Neural progenitor cell (in vitro differentiated cells): Measurements from ENCODE around the gene MYL3. TPM values are rescaled to one million over a fixed set of nuclear protein-coding genes. Genes with fewer than 3 reads are reported as not detected.

ENCODE experiments used
- DNase-seq: peaks from one replicate; pipeline ENCODE4 v3.0.0-alpha.2; 2016; ENCODE audit warnings: low spot score
- H2AFZ ChIP-seq: fragments of 200-600 bp; sonication (generic); replicated peaks from 2 replicates; pipeline ENCODE4 v1.6.1; 2016; ENCODE audit warnings: antibody characterized with exemption
- H3F3A ChIP-seq: fragments of 200-600 bp; sonication (generic); 2 replicates; pipeline ENCODE4 v1.6.1; 2016; ENCODE audit warnings: antibody characterized with exemption, low read depth
- H3K27ac ChIP-seq: fragments of 200-600 bp; sonication (generic); 2 replicates; pipeline ENCODE4 v1.5.1; 2016; ENCODE audit warnings: mild to moderate bottlenecking
- H3K27me3 ChIP-seq: fragments of 200-600 bp; sonication (generic); 2 replicates; pipeline ENCODE4 v1.6.1; 2016; ENCODE audit warnings: mild to moderate bottlenecking, moderate library complexity
- H3K36me3 ChIP-seq: fragments of 200-600 bp; sonication (generic); 2 replicates; pipeline ENCODE4 v1.5.1; 2016
- H3K4me1 ChIP-seq: fragments of 200-600 bp; sonication (generic); 2 replicates; pipeline ENCODE4 v1.6.1; 2016; ENCODE audit warnings: mixed run types
- H3K4me2 ChIP-seq: fragments of 200-600 bp; sonication (generic); 2 replicates; pipeline ENCODE4 v1.6.1; 2016
- H3K4me3 ChIP-seq: fragments of 200-600 bp; sonication (generic); 2 replicates; pipeline ENCODE4 v1.5.1; 2016
- H3K79me2 ChIP-seq: fragments of 200-600 bp; sonication (generic); 2 replicates; pipeline ENCODE4 v1.6.1; 2016; ENCODE audit warnings: low read depth
- H3K9ac ChIP-seq: fragments of 200-600 bp; sonication (generic); 2 replicates; pipeline ENCODE4 v1.6.1; 2016
- H3K9me3 ChIP-seq: fragments of 200-600 bp; sonication (generic); 2 replicates; pipeline ENCODE4 v1.5.1; 2016; ENCODE audit warnings: low read depth
- H4K20me1 ChIP-seq: fragments of 200-600 bp; sonication (generic); 2 replicates; pipeline ENCODE4 v1.6.1; 2016; ENCODE audit warnings: low read depth
- H3K27ac Mint-ChIP-seq: 3 replicates; pipeline ENCODE4 v1.8.0; 2021; ENCODE audit warnings: mixed read lengths
- H3K27me3 Mint-ChIP-seq: 2 replicates; pipeline ENCODE4 v1.8.0; 2022; ENCODE audit warnings: low read depth, mild to moderate bottlenecking, inconsistent platforms, moderate library complexity, mixed read lengths; ENCODE audit not compliant: insufficient read depth
- H3K36me3 Mint-ChIP-seq: 3 replicates; pipeline ENCODE4 v1.8.0; 2021; ENCODE audit warnings: mixed read lengths
- H3K4me1 Mint-ChIP-seq: 3 replicates; pipeline ENCODE4 v1.8.0; 2021; ENCODE audit warnings: mixed read lengths
- H3K4me3 Mint-ChIP-seq: 3 replicates; pipeline ENCODE4 v1.8.0; 2021; ENCODE audit warnings: mild to moderate bottlenecking, moderate library complexity, mixed read lengths
- H3K9me3 Mint-ChIP-seq: 3 replicates; pipeline ENCODE4 v1.8.0; 2020; ENCODE audit warnings: mixed read lengths
- CTCF ChIP-seq: fragments of 200-600 bp; sonication (generic); IDR thresholded peaks from 2 replicates; pipeline ENCODE4 v1.5.1; 2017; ENCODE audit warnings: antibody characterized with exemption, mild to moderate bottlenecking
- EZH2 ChIP-seq: fragments of 200-600 bp; sonication (generic); IDR thresholded peaks from 2 replicates; pipeline ENCODE4 v1.6.1; 2017; ENCODE audit warnings: antibody characterized with exemption, mild to moderate bottlenecking, moderate library complexity
- EZH2phosphoT487 ChIP-seq: fragments of 200-600 bp; sonication (generic); IDR thresholded peaks from 2 replicates; pipeline ENCODE4 v1.6.1; 2017; ENCODE audit warnings: antibody characterized with exemption
- total RNA-seq: library from RNA; depleted of rRNA; stranded (reverse); fragments of >200 nt; gene quantifications from 2 replicates; pipeline ENCODE4 v1.2.3, GENCODE V29; 2015; ENCODE audit warnings: low replicate concordance

MYL3 gene
- total RNA-seq, 1 donor from 2014 or later: not detected

- Histone ChIP-seq H2AFZ (no peak overlapping the region), H3F3A (no peaks in the 10 kb centered on the region), H4K20me1 (no peaks in the 10 kb centered on the region), H3K4me2 (no peak overlapping the region), H3K4me3 (no peak overlapping the region), H3K9me3 (no peaks in the 10 kb centered on the region), H3K9ac (no peak overlapping the region), H3K4me1 (peaks cover 6% of the 10 kb centered on the region), H3K27ac (no peak overlapping the region), H3K27me3 (peaks cover 27% of the 10 kb centered on the region), H3K79me2 (no peaks in the 10 kb centered on the region), H3K36me3 (no peaks in the 10 kb centered on the region)
- Mint-ChIP-seq H3K36me3 (no peaks in the 10 kb centered on the region), H3K4me1 (no peaks in the 10 kb centered on the region), H3K27me3 (peaks cover 15% of the 10 kb centered on the region), H3K9me3 (no peaks in the 10 kb centered on the region), H3K4me3 (no peak overlapping the region), H3K27ac (no peak overlapping the region)
- DNase-seq: no peak
- no peak for TF ChIP-seq EZH2phosphoT487
- TF ChIP-seq EZH2: no peak
- no peak for TF ChIP-seq CTCF
Measured at GRCh38 chr3:46902188-46902631, 39.0 kb upstream of the MYL3 start.

- H4K20me1 ChIP-seq: no peaks in the 10 kb centered on the region
- H3K4me3 Mint-ChIP-seq: no peak overlapping the region
- no peaks in the 10 kb centered on the region for H3K36me3 Mint-ChIP-seq
- no peaks in the 10 kb centered on the region for H3K9me3 ChIP-seq
- peaks cover 6% of the 10 kb centered on the region for H3K4me1 ChIP-seq
- no peaks in the 10 kb centered on the region for H3K36me3 ChIP-seq
- H3K27ac ChIP-seq: no peak overlapping the region
- no peaks in the 10 kb centered on the region for H3K4me1 Mint-ChIP-seq
- H3K4me2 ChIP-seq: no peak overlapping the region
- H3K27me3 Mint-ChIP-seq: peaks cover 15% of the 10 kb centered on the region
- no peak overlapping the region for H3K9ac ChIP-seq
- H3K9me3 Mint-ChIP-seq: no peaks in the 10 kb centered on the region
- H3K27ac Mint-ChIP-seq: no peak overlapping the region
- peaks cover 31% of the 10 kb centered on the region for H3K27me3 ChIP-seq
- H3F3A ChIP-seq: no peaks in the 10 kb centered on the region
- no peak overlapping the region for H2AFZ ChIP-seq
- no peaks in the 10 kb centered on the region for H3K79me2 ChIP-seq
- TF ChIP-seq EZH2: no peak
- no peak for DNase-seq
- H3K4me3 ChIP-seq: no peak overlapping the region
Measured at GRCh38 chr3:46901591-46902187, 38.4 kb upstream of the MYL3 start.

GRCh38 chr3:46901061-46901460 lies 37.8 kb upstream of the MYL3 start:
- Histone ChIP-seq H3K36me3 (no peaks in the 10 kb centered on the region), H3K27ac (no peak overlapping the region), H3K79me2 (no peaks in the 10 kb centered on the region), H3K4me1 (peaks cover 6% of the 10 kb centered on the region), H3F3A (no peaks in the 10 kb centered on the region), H4K20me1 (no peaks in the 10 kb centered on the region), H2AFZ (no peak overlapping the region), H3K4me2 (no peak overlapping the region), H3K4me3 (no peak overlapping the region), H3K27me3 (peaks cover 37% of the 10 kb centered on the region), H3K9me3 (no peaks in the 10 kb centered on the region), H3K9ac (no peak overlapping the region)
- no peaks in the 10 kb centered on the region for H3K9me3 Mint-ChIP-seq
- no peak overlapping the region for H3K4me3 Mint-ChIP-seq
- H3K27ac Mint-ChIP-seq: no peak overlapping the region
- TF ChIP-seq CTCF (no peak), EZH2 (no peak), EZH2phosphoT487 (no peak)
- H3K36me3 Mint-ChIP-seq: no peaks in the 10 kb centered on the region
- peaks cover 17% of the 10 kb centered on the region for H3K27me3 Mint-ChIP-seq
- no peak for DNase-seq
- H3K4me1 Mint-ChIP-seq: no peaks in the 10 kb centered on the region

GRCh38 chr3:46900356-46900755 lies 37.1 kb upstream of the MYL3 start:
- H3K79me2 ChIP-seq: no peaks in the 10 kb centered on the region

More at GRCh38 chr3:46900356-46900755, 37.1 kb upstream of the MYL3 start:
- H3K4me1 Mint-ChIP-seq: no peaks in the 10 kb centered on the region
- H3K27ac Mint-ChIP-seq: peak overlapping the region; percentile 63
- no peak overlapping the region for H3K4me3 ChIP-seq
- no peaks in the 10 kb centered on the region for H3K9me3 Mint-ChIP-seq
- H3K4me2 ChIP-seq: no peak overlapping the region
- H3K9ac ChIP-seq: no peak overlapping the region
- H3K4me3 Mint-ChIP-seq: no peak overlapping the region
- H3K27me3 Mint-ChIP-seq: peaks cover 17% of the 10 kb centered on the region
- no peak overlapping the region for H3K27ac ChIP-seq
- H3F3A ChIP-seq: no peaks in the 10 kb centered on the region
- H3K27me3 ChIP-seq: peaks cover 37% of the 10 kb centered on the region
- DNase-seq: no peak
- H3K9me3 ChIP-seq: no peaks in the 10 kb centered on the region
- H2AFZ ChIP-seq: no peak overlapping the region
- H3K4me1 ChIP-seq: peaks cover 6% of the 10 kb centered on the region
- no peaks in the 10 kb centered on the region for H3K36me3 ChIP-seq
- no peak for TF ChIP-seq EZH2
- no peak for TF ChIP-seq EZH2phosphoT487
- no peak for TF ChIP-seq CTCF
- no peaks in the 10 kb centered on the region for H3K36me3 Mint-ChIP-seq
- no peaks in the 10 kb centered on the region for H4K20me1 ChIP-seq
